ENCODE results near the gene ACTR3.
"Not testable (repeated sequence)": the region's sequence is repeated elsewhere in the genome, so short reads cannot be mapped to it uniquely, and the experiment has no call there.

- TF ChIP-seq, protein P1, sequence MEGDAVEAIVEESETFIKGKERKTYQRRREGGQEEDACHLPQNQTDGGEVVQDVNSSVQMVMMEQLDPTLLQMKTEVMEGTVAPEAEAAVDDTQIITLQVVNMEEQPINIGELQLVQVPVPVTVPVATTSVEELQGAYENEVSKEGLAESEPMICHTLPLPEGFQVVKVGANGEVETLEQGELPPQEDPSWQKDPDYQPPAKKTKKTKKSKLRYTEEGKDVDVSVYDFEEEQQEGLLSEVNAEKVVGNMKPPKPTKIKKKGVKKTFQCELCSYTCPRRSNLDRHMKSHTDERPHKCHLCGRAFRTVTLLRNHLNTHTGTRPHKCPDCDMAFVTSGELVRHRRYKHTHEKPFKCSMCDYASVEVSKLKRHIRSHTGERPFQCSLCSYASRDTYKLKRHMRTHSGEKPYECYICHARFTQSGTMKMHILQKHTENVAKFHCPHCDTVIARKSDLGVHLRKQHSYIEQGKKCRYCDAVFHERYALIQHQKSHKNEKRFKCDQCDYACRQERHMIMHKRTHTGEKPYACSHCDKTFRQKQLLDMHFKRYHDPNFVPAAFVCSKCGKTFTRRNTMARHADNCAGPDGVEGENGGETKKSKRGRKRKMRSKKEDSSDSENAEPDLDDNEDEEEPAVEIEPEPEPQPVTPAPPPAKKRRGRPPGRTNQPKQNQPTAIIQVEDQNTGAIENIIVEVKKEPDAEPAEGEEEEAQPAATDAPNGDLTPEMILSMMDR (IDR thresholded peaks at IDR 0.05; ENCODE audit: low read depth, low read length, missing input control), result not testable (repeated sequence)
- TF ChIP-seq SP1 (IDR thresholded peaks at IDR 0.05); JUND (IDR thresholded peaks at IDR 0.05); REST (IDR thresholded peaks at IDR 0.05); RAD21 (IDR thresholded peaks at IDR 0.05); FOXA2 (IDR thresholded peaks at IDR 0.05); YY1 (IDR thresholded peaks at IDR 0.05); TAF1 (conservative IDR thresholded peaks at IDR 0.05): not testable (repeated sequence)
Measured at GRCh38 chr2:113950906-113951305, 61.0 kb downstream of the ACTR3 start.

All from liver (tissue), 3 donors.